GM12801 (cell line): Measurements from ENCODE around the gene PRKCE.

ENCODE experiments used
- CTCF ChIP-seq: IDR thresholded peaks from one replicate; pipeline ENCODE4 v1.5.1; 2011; ENCODE audit warnings: control low read depth; ENCODE audit not compliant: insufficient read length; ENCODE audit errors: extremely low read depth

Gene PRKCE

GRCh38 chr2:46013726-46014125 is 362.3 kb downstream of the PRKCE start:
- TF ChIP-seq CTCF, result no peak

DNA sequence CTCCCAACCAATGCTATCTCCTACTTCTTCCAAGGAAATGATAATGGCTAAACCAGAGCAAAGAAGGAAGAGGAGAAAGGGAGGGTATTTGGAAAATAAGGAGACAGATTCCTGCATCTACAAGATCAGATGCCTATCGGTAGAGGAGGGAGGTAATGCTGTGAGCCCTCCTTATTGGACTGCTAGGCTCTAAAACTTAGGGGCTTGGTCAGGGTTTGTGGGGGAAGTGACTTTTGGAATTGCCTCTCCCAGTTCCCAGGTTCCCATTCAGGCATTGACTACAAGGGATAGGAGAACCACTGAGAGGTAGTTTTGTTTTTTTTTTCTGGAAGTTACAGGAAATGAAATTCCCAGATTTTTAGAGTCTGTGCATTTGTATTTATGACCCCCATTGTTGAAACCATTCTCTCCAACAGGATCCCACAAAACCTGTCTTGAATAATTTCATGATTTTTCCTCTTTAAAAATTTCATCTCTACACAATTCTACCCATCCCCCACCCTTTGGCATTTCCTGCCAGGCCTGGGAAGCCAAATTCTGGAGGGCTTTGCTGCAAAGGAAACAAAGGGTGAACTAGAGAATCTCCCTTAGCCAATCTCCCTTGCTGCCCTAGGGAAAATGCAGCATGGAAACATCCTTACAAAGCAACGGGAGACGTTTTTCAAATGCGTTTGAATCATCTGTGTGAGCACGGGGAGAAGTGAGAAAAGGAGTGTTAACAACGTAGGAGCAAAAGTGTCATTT is 363.6 kb downstream of the PRKCE start:
- TF ChIP-seq CTCF, result no peak

DNA sequence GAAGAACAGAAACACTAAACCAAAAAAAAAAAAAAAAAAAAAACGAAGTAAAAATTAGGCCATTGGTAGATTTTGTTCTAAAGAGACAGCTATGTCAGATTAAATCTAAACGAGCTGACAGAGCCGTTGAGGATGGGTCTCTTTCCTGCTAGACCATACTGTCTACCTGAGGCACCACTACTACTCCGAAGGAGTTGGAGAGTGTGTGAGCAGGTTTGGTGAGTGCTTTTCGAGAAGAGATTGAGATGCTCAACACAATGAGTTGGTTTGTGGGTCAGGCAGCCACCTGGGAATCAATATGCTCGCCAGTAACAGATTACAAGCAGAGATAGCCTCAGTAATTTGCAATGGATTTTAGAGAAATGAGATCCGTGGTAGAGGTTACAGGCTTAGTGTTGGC is 364.2 kb downstream of the PRKCE start:
- TF ChIP-seq CTCF, result no peak

GRCh38 chr2:46016091-46016490 is 364.6 kb downstream of the PRKCE start:
- TF ChIP-seq CTCF, result no peak

DNA sequence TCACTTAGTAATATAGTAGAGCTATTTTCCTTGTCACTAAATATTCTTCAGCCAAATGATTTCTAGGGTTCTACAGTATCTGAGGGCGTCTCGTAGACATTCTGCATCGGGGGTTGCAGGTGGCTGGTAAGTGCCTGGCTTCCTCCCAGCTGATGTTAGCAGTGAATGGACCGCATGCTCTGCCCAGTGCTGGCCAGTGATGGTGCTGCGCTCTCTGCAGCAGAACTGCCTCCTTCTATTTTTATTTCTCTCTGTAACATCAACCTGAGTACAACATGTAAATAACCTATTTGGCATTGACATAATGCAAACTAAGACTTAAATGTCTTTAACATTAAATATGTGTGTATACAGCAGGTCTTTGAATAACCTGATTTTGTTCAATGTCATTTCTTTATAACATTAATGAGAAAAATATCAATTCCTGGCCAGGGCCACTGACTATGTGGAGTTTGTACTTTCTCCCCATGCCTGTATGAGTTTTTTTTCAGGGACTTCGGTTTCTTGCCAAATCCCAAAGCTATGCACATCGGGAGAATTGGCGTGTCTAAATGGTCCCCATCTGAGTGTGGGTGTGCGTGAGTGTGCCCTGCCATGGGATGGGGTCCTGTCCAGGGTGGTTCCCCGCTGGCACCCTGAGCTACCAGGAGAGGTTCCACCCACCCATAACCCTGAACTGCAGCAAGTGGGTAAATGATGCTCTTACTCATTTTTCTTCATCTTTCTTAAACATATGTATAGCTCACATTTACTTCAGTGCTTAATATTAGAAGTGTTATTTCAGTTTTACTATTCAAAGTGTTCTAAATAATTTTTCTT is 367.5 kb downstream of the PRKCE start:
- no peak for TF ChIP-seq CTCF

DNA sequence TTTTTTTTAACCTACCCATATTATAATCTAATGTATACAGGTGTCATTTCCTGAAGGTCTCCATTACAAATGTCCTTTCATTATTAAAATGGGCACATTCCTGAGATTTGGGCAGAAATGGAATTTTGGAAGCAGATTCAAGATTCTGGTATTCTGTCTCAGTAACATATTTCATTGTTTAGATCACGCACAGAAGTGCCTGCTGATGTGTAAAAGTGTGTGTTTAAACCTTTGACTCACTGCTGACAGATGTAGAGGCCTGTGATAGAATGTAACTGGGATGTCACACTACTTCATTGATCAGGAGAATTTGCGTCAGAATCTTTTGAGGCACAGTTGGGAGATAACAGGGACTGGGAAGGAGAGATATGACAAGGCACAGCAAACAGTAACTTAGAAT is 368.9 kb downstream of the PRKCE start:
- TF ChIP-seq CTCF, result no peak

DNA sequence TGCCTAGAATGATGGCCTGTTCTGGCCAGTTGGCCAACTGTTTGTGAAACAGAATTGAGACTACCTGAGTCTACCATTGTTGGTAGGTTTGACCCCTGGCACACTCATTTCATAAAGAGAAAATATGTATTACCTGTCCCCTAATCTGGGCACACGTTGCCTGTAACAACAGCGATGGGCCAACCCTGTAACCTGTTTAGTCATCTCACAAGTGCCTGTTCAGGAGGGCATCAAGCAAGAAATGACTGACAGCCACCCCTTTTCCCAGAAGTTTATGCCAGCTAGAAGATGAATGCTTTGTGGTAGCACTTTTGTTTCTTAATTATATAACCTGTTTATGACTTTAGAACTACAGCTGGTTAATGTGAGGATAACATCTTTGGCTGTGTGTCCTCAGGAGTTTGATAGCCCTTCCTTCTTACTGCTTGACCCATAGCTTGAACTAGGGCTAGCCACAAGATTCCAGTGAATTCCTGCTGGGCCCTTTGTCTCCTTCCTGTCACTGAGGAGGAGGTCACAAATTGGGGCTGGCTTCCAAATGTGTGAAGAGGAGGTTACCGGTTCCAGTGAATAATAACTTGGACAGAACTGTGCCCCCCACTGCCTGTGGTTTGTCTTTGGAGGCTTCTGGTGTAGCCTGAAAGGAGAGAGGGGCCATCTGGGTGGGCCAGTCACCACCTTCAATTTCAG is 371.8 kb downstream of the PRKCE start:
- no peak for TF ChIP-seq CTCF
